Activated T-helper 1 cell treated with anti-CD3 and anti-CD28 coated beads, Interleukin-12 subunit alpha, Interleukin-12 subunit beta, Interleukin-2, Interleukin-4 antibody, amounts not matched to agents 30 ng/mL and 10 ng/mL and 1 ng/mL, durations not matched to agents 14 hours and 24 hours and 36 hours (primary cell): ENCODE measurements around the gene RBBP6. TPM values are rescaled to one million over a fixed set of nuclear protein-coding genes. Genes with fewer than 3 reads are reported as not detected.
"Not testable (repeated sequence)": the region's sequence is repeated elsewhere in the genome, so short reads cannot be mapped to it uniquely, and the experiment has no call there.

Source experiments
- DNase-seq: peaks from one replicate; pipeline ENCODE4 v3.0.0; 2021; ENCODE audit warnings: low spot score
- H3K27ac Mint-ChIP-seq: one replicate; pipeline ENCODE4 v1.8.0; 2021; ENCODE audit warnings: mild to moderate bottlenecking, mixed read lengths
- H3K27me3 Mint-ChIP-seq: one replicate; pipeline ENCODE4 v1.8.0; 2022; ENCODE audit warnings: mild to moderate bottlenecking, moderate library complexity, mixed read lengths; ENCODE audit not compliant: insufficient read depth
- H3K36me3 Mint-ChIP-seq: one replicate; pipeline ENCODE4 v1.8.0; 2021; ENCODE audit warnings: low read depth, mixed read lengths
- H3K4me1 Mint-ChIP-seq: one replicate; pipeline ENCODE4 v1.8.0; 2021; ENCODE audit warnings: low read depth, mixed read lengths
- H3K4me3 Mint-ChIP-seq: one replicate; pipeline ENCODE4 v1.8.0; 2021; ENCODE audit warnings: mild to moderate bottlenecking, moderate library complexity, mixed read lengths
- H3K9me3 Mint-ChIP-seq: one replicate; pipeline ENCODE4 v1.8.0; 2021; ENCODE audit warnings: mixed read lengths
- intact Hi-C: fragments of 100-400 bp; cut with micrococcal nuclease; formaldehyde crosslinking; loops from one replicate; pipeline ENCODE4 v1.15.1; 2024
- total RNA-seq: library from RNA; stranded (reverse); gene quantifications from 2 replicates; pipeline ENCODE4 v1.2.3, GENCODE V29; 2022

RBBP6 gene
- 67.0 and 68.4 TPM in 2 replicates for total RNA-seq

DNA sequence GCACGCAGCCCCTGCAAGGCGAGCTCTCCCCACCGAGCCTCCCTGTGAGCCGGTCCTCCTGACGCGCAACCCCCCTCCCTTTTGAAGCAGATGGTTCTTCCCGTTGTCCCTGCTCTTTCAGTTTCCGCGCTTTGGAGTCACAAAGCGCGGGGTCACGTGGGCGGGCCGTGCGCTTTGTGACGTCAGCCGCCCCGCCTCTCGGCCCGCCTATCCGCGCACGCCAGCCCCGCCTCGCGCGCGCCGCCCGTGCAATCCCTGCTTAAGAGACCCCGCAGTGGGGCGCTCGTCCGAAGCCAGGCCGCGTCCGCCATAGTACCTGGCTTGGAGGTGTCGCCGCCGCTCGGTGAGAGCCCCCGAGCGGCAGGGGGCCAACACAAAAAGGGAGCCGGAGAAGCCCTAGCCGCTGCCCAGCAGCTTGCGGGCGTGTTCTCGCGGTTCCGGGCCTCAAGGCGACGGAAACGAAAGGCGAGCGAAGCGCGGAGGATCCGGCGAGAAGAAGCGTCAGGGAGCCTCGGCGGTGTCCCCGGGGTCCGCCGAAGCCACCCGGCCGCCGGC, at the start of gene RBBP6:
Gene RBBP6 (plus strand): TSS at position 272 of the 555 bp plus-strand sequence. CDS start 1,061 bp downstream, outside the sequence.
- intact Hi-C loops = loop anchor here (1.0 to 2.0 kb wide), 4 partner anchors 22 to 982 kb away; partner anchors contain the start of genes EARS2, PRKCB and UBFD1
- Mint-ChIP-seq H3K27me3 (no peaks in the 10 kb centered on the region), H3K9me3 (no peaks in the 10 kb centered on the region), H3K4me3 (peak within 1 kb of the TSS; percentile 100), H3K27ac (peak within 1 kb of the TSS; percentile 100), H3K4me1 (peaks cover 30% of the 10 kb centered on the region), H3K36me3 (peaks cover 24% of the 10 kb centered on the region)
- DNase-seq = peak; percentile 92

DNA sequence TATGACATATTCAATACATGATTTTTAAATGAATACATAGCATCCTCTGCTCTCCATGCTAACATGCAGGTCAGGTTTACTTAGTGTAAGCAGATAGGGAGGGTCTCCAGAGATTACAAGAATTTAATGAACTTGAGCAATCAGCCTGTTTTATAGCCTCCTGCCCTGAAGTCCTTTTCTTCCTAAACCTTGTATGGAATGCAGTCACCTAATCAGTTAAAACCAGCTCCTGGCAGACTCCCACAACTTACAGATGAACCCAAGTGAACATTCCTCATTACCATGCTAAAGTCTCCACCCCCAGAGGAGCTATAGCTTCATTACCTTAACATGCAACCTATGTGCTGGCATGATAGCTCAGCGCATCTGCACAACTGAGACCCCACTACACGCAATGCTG, 48.5 kb upstream of the RBBP6 start:
- Mint-ChIP-seq H3K27me3 (peaks cover 5% of the 10 kb centered on the region), H3K4me3 (no peak overlapping the region), H3K36me3 (no peaks in the 10 kb centered on the region), H3K27ac (no peak overlapping the region), H3K4me1 (no peaks in the 10 kb centered on the region), H3K9me3 (peaks cover 7% of the 10 kb centered on the region)
- DNase-seq = no peak
- intact Hi-C loops = no loop called here

DNA sequence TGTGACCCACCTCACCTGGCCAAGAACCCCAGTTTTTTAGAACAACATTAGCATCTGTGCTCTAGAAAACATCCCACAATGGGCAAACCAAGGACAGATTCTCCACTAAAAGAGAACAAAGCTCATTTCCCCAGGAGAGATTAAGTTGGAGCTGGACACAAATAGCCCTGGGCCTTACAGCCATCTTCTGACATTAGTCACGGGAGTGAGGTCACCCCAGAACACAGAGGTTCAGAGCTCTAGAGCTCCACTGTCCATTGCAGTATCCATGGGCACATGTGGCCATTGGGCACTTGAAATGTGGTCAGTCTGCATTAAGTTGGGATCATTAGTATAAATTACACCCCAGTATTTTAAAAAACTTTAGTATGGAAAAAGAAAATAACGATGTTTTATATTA, 47.6 kb upstream of the RBBP6 start:
- DNase-seq = no peak
- H3K4me1 Mint-ChIP-seq = no peaks in the 10 kb centered on the region
- intact Hi-C loops = no loop called here
- H3K36me3 Mint-ChIP-seq = no peaks in the 10 kb centered on the region
- H3K27me3 Mint-ChIP-seq = peaks cover 5% of the 10 kb centered on the region
- H3K9me3 Mint-ChIP-seq = peaks cover 7% of the 10 kb centered on the region
- H3K4me3 Mint-ChIP-seq = no peak overlapping the region
- no peak overlapping the region for H3K27ac Mint-ChIP-seq

DNA sequence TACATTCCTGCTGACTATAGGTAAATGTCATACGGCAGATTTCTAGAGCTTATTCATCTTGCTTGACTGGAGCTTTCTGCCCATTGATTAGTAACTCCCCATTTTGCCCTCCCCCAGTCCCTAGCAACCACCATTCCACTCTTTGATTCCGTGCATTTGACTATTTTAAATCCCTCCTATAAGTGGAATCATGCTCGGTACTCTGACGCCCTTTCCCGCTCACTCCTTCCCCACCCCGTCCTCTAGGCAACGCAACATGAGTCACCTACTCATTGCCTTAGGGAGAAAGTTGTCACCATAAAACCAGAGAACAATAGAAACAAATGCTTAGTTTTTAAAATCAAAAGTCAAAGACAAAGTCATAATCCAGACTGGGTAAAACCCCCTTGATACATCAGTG, 45.5 kb upstream of the RBBP6 start:
- Mint-ChIP-seq H3K27ac (no peak overlapping the region), H3K4me1 (no peaks in the 10 kb centered on the region), H3K9me3 (peaks cover 3% of the 10 kb centered on the region), H3K4me3 (no peak overlapping the region), H3K36me3 (no peaks in the 10 kb centered on the region), H3K27me3 (peaks cover 5% of the 10 kb centered on the region)
- intact Hi-C loops = no loop called here
- DNase-seq = no peak

DNA sequence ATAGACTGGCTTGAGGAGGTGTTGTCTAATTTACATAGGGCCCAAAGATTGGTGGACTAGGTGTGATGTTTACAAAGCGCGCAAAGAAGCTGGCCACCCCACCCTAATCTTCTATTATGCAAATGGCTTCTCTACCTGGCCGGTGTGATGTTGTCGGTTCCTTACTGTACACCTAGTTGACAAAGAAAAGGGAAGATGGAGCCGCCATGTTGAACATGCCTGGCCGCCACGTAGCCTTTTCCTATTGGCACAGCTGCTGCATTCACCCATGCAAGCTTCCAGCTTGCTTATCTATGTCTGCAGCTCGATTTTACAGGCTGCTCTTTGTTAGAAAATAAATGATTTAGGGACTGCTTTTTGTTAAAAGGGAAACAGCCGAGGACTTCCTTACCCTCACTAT, 44.2 kb upstream of the RBBP6 start:
- not testable (repeated sequence) for H3K27ac Mint-ChIP-seq, H3K4me1 Mint-ChIP-seq, H3K27me3 Mint-ChIP-seq

GRCh38 chr16:24497440-24497839, 41.9 kb upstream of the RBBP6 start:
- no peak overlapping the region for H3K27ac Mint-ChIP-seq
- intact Hi-C loops = loop anchor here (2.0 kb wide), 1 partner anchor 249 kb away; no protein-coding TSS in a partner anchor
- no peak overlapping the region for H3K4me3 Mint-ChIP-seq
- H3K36me3 Mint-ChIP-seq = no peaks in the 10 kb centered on the region
- DNase-seq = no peak
- no peaks in the 10 kb centered on the region for H3K9me3 Mint-ChIP-seq
- no peaks in the 10 kb centered on the region for H3K4me1 Mint-ChIP-seq
- peaks cover 5% of the 10 kb centered on the region for H3K27me3 Mint-ChIP-seq

More for the DNA sequence above, 44.2 kb upstream of the RBBP6 start:
- H3K9me3 Mint-ChIP-seq, H3K4me3 Mint-ChIP-seq, intact Hi-C loops, DNase-seq, H3K36me3 Mint-ChIP-seq: not testable (repeated sequence)

GRCh38 chr16:24499193-24499814, 40.1 kb upstream of the RBBP6 start:
- no peaks in the 10 kb centered on the region for H3K4me1 Mint-ChIP-seq
- H3K27me3 Mint-ChIP-seq = peaks cover 2% of the 10 kb centered on the region
- intact Hi-C loops = no loop called here
- H3K36me3 Mint-ChIP-seq = no peaks in the 10 kb centered on the region
- H3K9me3 Mint-ChIP-seq = no peaks in the 10 kb centered on the region
- DNase-seq = no peak
- H3K27ac Mint-ChIP-seq = no peak overlapping the region
- no peak overlapping the region for H3K4me3 Mint-ChIP-seq

DNA sequence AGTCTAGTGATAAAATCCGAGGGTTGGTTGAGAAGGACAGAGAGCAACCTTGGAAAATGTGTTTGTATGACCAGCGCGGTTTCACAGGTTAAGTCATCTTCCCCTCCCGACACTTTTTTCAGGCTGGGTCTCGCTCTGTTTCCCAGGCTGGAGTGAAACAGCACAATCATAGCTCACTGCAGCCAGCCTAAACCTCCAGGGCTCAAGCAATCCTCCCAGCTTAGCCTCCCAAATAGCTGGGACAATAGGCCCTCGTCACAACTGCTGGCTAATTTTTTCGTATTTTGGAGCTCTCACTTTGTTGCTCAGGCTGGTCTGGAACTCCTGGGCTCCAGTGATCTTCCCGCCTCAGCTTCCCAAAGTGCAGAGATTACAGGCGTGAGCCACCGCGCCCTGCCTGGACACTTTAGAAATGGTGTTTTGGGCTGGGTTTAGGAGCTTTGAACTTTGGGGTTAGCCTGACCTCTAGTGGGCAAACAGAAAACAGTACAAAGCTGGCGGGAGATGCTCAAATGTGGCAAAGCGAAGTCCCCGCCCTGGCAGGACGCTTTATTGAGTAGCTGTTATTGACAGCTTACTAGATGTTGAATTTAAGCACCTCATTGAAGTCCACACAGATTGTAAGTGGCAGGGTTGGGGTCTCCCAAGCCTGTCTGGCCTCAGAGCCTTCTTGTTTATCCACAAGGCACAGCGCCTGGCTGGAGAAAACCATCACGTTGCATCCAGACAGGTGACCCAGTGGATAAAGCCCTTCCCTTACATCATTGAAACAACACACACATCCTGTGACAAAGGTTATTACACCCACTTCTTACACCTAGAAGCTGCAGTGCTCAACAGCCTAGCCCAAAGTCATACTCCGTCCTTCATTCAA, 34.7 kb upstream of the RBBP6 start:
- intact Hi-C loops = loop anchor here (1.0 to 2.0 kb wide), 5 partner anchors 251 to 769 kb away; no protein-coding TSS in a partner anchor
- no peaks in the 10 kb centered on the region for H3K36me3 Mint-ChIP-seq
- H3K27ac Mint-ChIP-seq = no peak overlapping the region
- H3K9me3 Mint-ChIP-seq = no peaks in the 10 kb centered on the region
- no peak overlapping the region for H3K4me3 Mint-ChIP-seq
- H3K27me3 Mint-ChIP-seq = peaks cover 8% of the 10 kb centered on the region
- peak; percentile 50 for DNase-seq
- peaks cover 8% of the 10 kb centered on the region for H3K4me1 Mint-ChIP-seq

GRCh38 chr16:24505959-24506358, 33.4 kb upstream of the RBBP6 start:
- no peak overlapping the region for H3K27ac Mint-ChIP-seq
- H3K4me3 Mint-ChIP-seq = no peak overlapping the region
- H3K4me1 Mint-ChIP-seq = peaks cover 8% of the 10 kb centered on the region
- intact Hi-C loops = loop anchor here (2.0 kb wide), 1 partner anchor 703 kb away; no protein-coding TSS in a partner anchor
- H3K36me3 Mint-ChIP-seq = no peaks in the 10 kb centered on the region
- no peak for DNase-seq
- H3K9me3 Mint-ChIP-seq = no peaks in the 10 kb centered on the region
- peaks cover 11% of the 10 kb centered on the region for H3K27me3 Mint-ChIP-seq

DNA sequence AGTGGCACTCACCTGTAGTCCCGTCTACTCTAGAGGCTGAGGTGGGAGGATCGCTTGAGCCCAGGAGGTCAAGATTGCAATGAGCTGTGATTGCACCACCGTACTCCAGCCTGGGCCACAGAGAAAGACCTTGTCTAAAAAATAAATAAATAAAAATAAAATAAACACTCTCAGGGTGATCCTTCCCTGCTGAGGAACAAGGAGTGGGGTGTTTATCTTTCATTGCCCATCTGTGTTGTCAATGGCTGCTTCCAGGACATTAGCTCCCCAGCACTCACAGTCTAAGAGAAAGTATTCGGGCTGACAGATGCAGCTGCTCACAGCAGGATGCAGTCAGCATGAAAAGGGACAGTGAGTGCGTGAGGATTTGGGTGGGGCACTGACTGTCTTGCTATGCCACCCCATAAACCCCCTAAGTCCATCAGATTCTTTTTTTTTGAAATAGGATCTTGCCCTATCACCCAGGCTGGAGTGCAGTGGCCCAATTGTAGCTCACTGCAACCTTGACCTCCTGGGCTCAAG, 31.3 kb upstream of the RBBP6 start:
- no peak overlapping the region for H3K27ac Mint-ChIP-seq
- intact Hi-C loops = no loop called here
- no peak for DNase-seq
- H3K9me3 Mint-ChIP-seq = no peaks in the 10 kb centered on the region
- peaks cover 12% of the 10 kb centered on the region for H3K27me3 Mint-ChIP-seq
- no peaks in the 10 kb centered on the region for H3K36me3 Mint-ChIP-seq
- no peak overlapping the region for H3K4me3 Mint-ChIP-seq
- peaks cover 8% of the 10 kb centered on the region for H3K4me1 Mint-ChIP-seq

DNA sequence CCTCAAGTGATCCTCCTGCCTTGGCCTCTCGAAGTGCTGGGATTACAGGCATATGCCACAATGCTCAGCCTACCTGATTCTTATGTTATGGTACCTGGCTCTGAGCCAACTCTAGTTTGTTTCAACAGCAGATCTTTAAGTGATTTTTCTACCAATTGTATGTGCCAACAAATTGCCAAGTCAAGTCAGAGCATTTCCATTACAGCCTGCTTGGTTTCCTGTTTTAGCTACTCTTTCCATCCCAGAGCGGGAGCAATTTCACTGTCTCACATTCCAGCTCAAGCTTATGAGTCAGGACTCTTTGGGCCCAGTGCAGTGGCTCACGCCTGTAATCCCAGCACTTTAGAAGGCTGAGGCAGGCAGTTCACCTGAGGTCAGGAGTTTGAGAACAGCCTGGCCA, 30.8 kb upstream of the RBBP6 start:
- Mint-ChIP-seq H3K27me3 (peaks cover 12% of the 10 kb centered on the region), H3K4me3 (no peak overlapping the region), H3K9me3 (no peaks in the 10 kb centered on the region), H3K36me3 (no peaks in the 10 kb centered on the region), H3K4me1 (peaks cover 8% of the 10 kb centered on the region), H3K27ac (no peak overlapping the region)
- DNase-seq = no peak
- intact Hi-C loops = no loop called here

- Mint-ChIP-seq H3K27ac (no peak overlapping the region), H3K4me3 (no peak overlapping the region), H3K4me1 (peaks cover 7% of the 10 kb centered on the region), H3K9me3 (no peaks in the 10 kb centered on the region), H3K27me3 (peaks cover 12% of the 10 kb centered on the region), H3K36me3 (no peaks in the 10 kb centered on the region)
- DNase-seq = no peak
- intact Hi-C loops = no loop called here
Measured at GRCh38 chr16:24509536-24509935, 29.8 kb upstream of the RBBP6 start.

GRCh38 chr16:24511174-24511573, 28.2 kb upstream of the RBBP6 start:
- Mint-ChIP-seq H3K36me3 (no peaks in the 10 kb centered on the region), H3K9me3 (no peaks in the 10 kb centered on the region), H3K27ac (no peak overlapping the region), H3K4me1 (no peaks in the 10 kb centered on the region), H3K27me3 (peaks cover 11% of the 10 kb centered on the region), H3K4me3 (no peak overlapping the region)
- no peak for DNase-seq
- intact Hi-C loops = no loop called here
